Activated CD4-positive, alpha-beta T cell treated with anti-CD3 and anti-CD28 coated beads, Interleukin-2, amount 50 U/mL, for 48 hours (primary cell): ENCODE measurements around the gene COX10.

Experiments
- DNase-seq, 2 experiments: peaks; one replicate each; pipeline ENCODE4 v3.0.0-alpha.2; 2020

Gene COX10

GRCh38 chr17:14072881-14073280 is 3.6 kb downstream of the COX10 start:
- no peak for DNase-seq

DNA sequence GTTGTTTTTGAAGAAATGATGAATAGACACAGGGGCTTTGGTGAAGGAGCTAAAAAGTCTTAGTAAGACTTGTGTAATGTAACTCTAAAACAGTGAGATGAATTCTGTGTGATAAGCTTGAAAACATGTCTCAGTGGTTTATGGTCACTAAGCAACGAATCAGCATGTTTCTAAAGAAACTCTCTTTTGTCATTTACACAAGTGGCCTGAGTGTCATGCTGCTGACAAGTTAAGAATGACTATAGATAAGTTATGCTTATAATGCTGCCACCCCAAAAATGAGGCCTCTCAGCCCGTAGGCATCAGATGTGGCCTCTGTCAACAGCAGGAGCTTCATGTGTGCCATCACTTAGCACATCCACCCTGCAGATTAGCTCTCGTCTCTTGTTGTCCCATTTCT is 8.7 kb downstream of the COX10 start:
- no peak for DNase-seq

- DNase-seq, result no peak
These were observed 11.5 kb downstream of the COX10 start for GRCh38 chr17:14080847-14081251.

GRCh38 chr17:14082848-14083247 is 13.5 kb downstream of the COX10 start:
- no peak for DNase-seq

DNA sequence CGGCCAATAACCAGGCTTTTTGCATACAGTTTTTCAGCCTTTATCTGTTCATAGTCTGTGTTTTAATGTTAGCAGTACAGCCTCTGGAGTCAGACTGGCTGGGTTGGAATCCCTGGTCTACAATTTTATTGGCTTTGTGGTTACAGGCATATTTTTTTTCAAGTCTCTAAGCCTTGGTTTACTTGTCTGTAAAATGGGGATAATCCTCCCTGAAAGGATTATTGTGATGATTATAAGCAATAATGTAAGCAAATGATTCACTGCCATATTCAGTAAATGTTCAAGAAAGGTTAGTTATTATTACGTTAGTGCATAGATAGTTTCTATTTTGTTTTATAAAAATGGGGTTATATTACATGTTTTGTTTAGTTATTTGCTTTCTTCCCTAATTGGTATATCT is 15.7 kb downstream of the COX10 start:
- DNase-seq, result no peak

GRCh38 chr17:14086189-14086588 is 16.9 kb downstream of the COX10 start:
- no peak for DNase-seq

DNA sequence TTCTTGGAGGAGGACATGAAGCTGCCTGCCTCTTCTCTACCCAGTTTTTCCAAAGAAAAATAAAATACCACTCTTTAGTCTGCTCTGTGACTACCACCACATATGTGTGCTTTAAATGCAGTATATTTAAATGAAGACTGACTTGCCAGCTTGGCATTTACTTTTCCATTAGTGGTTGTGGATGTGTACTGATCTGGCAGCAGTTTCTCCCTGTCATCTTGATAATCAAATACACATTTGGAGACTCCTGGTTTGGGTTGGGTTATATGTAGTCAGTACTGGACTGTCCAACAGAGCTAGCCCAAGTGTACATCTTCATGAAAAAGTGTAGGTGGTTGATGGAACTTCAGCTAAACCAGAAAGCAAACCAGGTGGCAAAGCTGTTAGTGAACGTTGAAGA is 19.9 kb downstream of the COX10 start:
- no peak for DNase-seq

DNA sequence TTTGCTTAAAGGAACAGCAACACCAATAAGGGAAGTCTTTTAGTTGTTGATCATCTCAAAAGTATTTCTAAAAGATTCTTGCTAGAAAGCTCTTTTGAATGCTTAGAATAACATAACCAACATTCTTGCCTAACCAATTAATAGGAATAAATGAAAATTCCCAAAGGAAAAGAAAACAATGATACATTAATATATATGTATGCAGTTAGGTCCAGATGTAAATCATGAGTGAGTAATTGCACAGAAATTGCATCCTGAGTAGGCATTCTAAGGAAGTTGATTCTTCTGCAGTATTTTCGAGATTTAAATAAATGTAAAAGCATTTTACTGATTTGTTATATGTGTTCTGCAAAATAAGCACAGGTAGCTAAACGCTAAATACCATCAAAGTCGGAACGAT is 22.1 kb downstream of the COX10 start:
- DNase-seq, result no peak

DNA sequence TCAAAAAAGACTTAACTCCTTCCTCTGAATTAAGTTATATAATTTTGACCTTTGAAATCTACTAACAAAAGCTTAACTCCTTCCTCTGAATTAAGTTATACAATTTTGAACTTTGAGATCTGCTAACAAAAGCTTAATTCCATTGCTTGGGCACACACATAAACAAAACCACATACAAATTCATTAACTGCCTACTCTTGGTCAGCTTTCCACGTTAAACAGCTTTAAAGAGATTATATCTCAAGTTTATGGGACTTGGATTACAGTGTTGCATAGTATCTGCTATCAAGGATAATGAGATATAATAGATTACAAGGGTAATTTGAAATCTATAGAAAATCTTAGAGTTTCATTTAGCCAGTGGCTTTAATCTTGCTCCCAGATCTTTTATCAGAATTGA is 23.5 kb downstream of the COX10 start:
- DNase-seq, result no peak

GRCh38 chr17:14094676-14095601 is 25.6 kb downstream of the COX10 start:
- no peak for DNase-seq

DNA sequence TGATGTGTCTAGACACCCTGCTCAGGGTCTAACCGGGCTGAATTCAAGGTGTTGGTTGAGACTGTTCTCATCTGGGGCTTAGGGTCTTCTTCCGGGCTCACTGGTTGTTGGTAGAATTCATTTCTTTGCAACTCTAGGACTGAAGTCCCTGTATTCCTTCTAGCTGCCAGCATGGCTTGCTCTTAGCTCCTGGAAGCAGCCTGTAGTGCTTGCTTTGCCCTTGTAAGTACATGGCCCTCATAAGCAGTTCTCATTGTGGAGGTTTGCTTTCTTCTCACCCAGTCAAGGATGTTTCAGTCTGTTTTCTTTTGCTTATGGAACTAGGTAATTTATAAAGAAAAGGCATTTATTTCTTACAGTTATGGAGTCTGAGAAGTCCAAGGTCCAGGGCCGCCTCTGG is 26.3 kb downstream of the COX10 start:
- DNase-seq, result no peak

GRCh38 chr17:14098246-14098645 is 28.9 kb downstream of the COX10 start:
- DNase-seq, result no peak

DNA sequence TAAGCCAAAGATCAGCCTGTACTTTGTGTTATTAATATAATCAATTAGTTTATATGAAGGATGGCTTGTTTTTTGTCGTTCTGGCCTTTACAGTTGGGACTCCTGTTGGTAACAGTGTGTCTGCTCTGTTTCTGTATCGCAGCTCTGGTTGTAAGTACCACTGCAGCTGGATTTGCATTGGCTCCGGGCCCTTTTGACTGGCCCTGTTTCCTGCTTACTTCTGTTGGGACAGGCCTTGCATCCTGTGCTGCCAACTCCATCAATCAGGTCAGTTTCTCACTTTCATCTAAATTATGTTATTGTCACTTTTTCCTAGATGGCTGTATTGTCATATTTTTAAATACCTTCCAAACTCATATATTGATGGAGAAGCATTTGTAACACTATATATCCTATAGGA is 32.7 kb downstream of the COX10 start:
- no peak for DNase-seq

- DNase-seq, result no peak
These were observed 34.5 kb downstream of the COX10 start for GRCh38 chr17:14103836-14104235.

GRCh38 chr17:14104734-14105133 is 35.4 kb downstream of the COX10 start:
- DNase-seq, result no peak

GRCh38 chr17:14107889-14108288 is 38.6 kb downstream of the COX10 start:
- no peak for DNase-seq

GRCh38 chr17:14112407-14112806 is 43.1 kb downstream of the COX10 start:
- DNase-seq, result no peak

- no peak for DNase-seq
These were observed 43.8 kb downstream of the COX10 start for GRCh38 chr17:14113137-14113536.

DNA sequence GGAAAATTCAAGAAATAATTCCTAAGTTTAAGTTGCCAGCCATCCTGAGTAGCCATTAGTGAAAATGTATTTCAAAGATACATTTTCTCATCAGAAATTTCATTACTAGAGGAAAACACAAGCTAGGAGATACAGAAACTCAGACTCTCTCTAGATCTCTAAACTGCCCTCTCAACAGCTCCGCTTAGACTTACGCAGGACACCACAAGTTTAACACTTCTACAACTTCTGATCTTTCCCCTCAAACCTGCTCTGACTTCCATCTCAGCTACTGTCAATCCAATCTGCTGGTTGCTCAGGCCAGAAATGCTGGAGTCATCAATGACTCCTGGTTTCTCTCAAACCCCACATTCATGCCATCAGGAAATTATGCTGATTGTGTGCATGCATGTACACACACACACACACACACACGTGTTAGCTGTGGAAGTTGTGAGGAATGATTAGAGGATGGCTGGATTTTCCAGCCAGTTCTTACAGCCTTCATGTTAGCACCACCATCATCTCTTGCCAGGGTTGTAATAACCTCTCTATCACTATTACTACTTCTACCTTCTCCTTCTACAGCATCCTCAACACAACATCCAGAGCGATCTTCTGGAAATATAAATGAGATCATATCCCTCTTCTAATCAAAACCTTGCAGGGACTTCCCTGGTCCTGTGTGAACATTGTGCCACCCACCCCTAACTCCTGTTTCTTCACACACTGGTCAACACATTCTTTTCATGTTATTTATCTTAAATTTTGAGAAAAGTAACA is 47.1 kb downstream of the COX10 start:
- no peak for DNase-seq

GRCh38 chr17:14118951-14119350 is 49.6 kb downstream of the COX10 start:
- no peak for DNase-seq

- DNase-seq, result no peak
These were observed 50.2 kb downstream of the COX10 start for GRCh38 chr17:14119546-14119945.

DNA sequence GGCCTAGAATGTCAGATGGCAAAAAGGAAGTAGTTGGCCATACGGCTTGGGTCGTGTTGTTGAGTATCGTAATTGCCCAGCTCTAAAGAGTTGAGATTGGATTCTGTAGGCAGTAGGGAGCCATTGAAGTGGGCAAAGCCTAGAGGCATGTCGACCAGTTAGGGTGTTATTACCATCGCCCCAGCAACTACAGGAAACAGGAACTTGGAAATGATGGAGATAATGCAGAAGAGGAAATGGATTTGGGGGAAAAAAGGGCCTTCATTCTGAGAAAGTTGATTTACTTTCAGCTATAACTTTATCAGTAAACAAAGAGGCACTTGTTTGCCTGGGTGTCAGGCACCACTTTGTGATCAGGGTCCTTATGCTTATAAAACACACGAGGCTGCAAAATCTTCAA is 52.6 kb downstream of the COX10 start:
- no peak for DNase-seq

DNA sequence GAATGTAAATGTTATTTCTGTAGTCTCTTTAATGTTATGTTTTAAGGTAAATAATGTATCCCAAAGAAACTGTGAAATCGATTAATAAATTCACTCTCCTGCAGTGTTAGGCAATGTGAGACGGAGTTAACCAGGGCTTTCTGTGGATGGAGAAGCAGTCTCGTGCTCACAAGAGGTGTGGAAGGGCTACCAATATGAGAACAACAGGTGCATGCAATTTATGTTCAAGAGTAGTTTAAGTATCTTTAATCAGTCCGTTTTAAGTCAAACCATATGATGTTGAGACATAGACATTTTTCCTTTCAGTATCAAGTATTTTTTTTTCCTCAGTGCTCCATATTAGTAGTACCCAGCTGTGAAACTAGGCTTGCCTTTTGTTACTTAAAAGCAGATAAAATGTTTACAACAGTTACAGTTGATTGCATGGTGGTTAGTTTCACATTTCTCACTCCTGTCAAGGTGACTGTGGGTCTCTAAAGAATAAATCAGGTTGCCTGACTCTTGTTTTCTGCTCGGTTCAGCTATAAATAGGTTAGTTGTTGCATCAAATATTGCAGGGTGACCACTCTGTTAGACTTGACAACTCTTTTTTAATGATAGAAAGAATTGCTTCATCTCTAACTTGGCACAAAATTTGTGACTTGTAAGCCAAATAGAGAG is 54.4 kb downstream of the COX10 start:
- DNase-seq, result no peak

DNA sequence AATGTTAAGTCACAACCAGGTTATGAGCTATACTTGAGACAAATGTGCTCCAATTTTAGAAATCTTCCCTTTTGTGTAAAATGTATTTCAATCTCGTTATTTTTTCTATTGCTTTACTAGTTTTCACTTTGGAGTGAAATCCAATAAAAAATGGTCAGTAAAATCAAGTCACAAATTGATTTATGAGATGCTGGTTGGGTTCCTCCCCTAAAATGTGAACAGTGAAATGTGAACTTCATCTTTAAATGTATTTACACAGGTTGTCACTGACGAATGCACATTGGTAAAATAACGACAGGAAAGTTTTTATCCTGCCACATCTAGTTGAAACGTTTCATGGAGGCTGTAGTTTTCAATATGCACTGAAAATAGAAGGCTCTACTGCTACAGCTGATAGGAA is 55.5 kb downstream of the COX10 start:
- DNase-seq, result no peak
